GM12873 (cell line): Measurements from ENCODE around the gene MISFA.

Experiments used
- TF ChIP-seq, protein P1 (sequence below): IDR thresholded peaks from 2 replicates; pipeline ENCODE4 v1.5.1; 2012; ENCODE audit warnings: low read depth, mild to moderate bottlenecking, moderate library complexity, low read length, control low read depth; ENCODE audit not compliant: insufficient read depth; ENCODE audit errors: missing control alignments

The MISFA gene

DNA sequence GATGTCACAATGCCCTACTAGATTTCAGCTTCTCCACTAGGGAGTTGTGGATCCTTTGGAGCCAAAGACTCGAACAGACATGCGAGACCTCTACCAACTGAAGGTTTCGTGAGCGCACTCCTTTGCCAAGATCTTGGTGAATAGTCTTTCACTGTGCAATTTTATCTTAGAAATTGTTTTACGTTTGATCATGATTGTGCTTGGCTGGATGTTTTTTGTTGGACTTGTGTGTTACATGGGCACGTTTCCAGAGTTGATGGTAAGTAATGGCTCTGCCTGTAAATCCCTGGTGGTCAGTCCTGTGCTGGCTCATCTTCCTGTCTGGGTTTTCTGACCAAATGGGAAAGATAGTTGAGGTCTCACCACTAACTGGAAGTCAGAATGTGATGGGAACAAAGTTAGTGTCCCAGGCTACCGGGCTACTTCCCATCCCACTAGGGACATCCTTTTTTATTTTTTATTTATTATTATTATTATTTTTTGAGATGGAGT, at the start of gene MISFA:
TSS of gene MISFA (plus strand) at position 51 of the 492 bp plus-strand sequence. CDS start at position 191, 140 bp downstream.
- TF ChIP-seq, protein P1, sequence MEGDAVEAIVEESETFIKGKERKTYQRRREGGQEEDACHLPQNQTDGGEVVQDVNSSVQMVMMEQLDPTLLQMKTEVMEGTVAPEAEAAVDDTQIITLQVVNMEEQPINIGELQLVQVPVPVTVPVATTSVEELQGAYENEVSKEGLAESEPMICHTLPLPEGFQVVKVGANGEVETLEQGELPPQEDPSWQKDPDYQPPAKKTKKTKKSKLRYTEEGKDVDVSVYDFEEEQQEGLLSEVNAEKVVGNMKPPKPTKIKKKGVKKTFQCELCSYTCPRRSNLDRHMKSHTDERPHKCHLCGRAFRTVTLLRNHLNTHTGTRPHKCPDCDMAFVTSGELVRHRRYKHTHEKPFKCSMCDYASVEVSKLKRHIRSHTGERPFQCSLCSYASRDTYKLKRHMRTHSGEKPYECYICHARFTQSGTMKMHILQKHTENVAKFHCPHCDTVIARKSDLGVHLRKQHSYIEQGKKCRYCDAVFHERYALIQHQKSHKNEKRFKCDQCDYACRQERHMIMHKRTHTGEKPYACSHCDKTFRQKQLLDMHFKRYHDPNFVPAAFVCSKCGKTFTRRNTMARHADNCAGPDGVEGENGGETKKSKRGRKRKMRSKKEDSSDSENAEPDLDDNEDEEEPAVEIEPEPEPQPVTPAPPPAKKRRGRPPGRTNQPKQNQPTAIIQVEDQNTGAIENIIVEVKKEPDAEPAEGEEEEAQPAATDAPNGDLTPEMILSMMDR, result no peak

DNA sequence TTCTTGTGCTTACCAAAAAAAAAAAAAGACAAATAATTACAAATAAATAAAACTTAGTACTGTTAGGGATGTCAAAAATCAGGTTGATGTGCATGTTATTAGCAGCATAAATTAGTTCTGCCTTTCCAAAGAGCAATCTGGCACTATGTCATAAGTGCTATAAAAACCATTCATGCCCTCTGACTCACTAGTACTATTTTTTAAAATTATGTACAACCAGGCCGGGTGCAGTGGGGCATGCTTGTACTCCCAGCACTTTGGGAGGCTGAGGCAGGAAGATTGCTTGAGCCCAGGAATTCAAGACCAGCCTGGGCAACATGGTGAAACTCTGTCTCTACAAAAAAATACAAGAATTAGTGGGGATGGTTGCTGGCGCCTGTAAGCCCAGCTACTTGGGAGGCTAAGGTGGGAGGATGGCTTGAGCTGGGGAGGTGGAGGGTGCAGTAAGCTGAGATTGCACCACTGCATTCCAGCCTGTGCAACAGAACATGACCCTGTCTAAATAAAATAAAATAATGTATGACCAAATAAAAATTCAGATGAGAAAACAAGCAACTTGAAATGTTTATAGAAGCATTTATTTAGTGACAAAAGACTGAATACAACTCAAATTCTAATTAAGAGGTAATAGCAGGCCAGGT, 36.4 kb upstream of the MISFA start:
- TF ChIP-seq, protein P1, result no peak

DNA sequence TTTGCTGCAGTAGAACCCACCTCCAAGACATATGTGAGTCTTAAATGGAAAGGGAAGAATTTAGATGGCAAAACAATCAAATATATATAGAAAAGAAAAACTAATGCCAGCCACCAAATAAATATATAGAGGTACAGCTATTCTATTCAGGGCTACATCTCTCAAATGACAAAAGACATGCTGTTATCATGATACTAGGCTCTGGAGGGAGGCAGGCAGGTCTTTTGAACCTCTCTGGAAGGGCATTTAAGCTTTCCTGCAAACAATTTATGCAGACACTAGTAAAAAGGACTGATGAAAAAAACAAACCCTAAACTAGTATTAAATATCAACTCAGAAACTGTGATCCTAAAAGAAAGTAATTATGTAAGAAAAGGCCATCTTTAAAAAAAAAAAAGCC, 35.4 kb upstream of the MISFA start:
- TF ChIP-seq, protein P1, result no peak

DNA sequence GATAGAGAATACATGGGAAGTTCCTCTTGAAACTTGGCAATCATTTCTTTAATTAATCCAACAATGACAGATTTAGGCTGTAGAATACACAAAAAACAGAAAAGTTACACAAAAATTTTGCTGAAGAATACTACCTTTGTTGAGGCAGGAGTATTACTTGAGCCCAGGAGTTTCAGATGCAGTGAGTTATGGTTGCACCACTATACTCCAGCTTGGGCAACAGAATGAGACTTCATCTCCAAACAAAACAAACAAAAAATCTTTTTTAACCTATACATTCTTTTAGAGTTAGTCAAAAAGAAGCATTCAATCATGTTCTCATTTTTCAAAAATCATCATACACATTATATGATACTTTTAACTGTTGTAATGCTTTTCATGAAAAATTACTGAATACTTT, 33.2 kb upstream of the MISFA start:
- TF ChIP-seq, protein P1, result no peak

DNA sequence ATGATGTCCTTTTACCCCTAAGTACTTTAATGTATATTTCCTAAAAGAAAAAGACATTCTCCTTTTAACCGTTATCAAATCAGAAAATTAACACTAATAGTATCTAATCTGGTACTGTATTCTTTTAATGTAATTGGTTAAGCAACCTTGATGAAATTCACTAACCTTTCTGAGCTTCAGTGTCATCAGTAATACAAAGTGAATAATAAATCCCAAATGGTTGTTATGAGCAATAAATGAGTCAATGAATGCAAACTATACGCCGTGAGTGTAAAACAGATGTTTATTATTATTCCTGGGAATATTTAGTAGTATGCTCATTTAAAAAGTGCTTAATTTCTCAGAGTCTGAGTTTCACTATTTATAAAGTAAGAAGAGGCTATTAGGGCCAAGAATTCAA, 32.5 kb upstream of the MISFA start:
- TF ChIP-seq, protein P1, result no peak

DNA sequence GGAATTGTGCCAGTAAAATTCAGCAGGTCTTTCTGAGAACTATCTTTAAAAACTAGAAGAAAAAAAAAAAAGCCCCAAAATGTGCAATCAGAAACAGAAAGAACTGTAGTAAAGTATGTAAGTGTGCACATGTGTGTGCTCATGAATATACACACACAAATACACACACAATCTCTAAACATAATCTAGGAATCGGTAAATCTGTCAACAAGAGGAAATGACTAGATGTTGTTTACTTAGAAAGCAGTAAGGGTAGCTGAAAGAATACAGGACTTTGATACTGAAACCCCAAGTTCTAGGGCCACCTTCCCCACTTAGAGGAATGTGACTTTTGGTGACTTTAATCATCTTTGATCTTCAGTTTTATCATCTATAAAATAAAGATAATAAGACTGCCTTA, 24.2 kb upstream of the MISFA start:
- TF ChIP-seq, protein P1, result no peak

DNA sequence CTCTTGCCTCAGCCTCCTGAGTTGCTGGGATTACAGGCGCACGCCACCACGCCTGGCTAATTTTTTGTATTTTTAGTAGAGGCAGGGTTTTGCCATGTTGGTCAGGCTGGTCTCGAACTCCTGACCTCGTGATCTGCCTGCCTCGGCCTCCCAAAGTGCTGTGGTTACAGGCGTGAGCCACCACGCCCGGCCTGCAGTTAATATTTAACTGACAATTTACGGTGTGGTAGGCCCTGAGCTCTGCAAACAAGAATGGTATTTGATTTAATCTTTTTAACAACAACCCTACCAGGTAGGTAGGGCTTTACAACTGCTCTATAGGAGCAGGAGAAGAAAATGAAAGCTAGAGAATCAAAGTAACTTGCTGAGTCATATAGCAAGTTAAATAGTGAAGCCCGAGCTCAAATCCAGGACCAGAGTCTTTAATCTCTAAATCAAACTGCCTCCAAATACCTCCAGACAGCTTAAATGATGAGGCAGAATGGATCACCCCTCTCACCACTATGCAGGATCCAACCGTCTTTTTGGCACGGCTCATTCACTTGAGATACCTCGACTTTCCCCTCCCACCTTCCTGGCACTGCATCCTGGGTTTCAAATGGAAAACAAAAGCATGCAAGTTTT, 20.5 kb upstream of the MISFA start:
- TF ChIP-seq, protein P1, result no peak
